MCF 10A (cell line): Measurements from ENCODE around the gene CD248. TPM values are rescaled to one million over a fixed set of nuclear protein-coding genes. Genes with fewer than 3 reads are reported as not detected.
A peak's percentile ranks its signal among the peaks of the same experiment; 100 is the strongest.

ENCODE experiments used
- BruUV-seq: library from RNA; stranded (reverse); fragments of 400-500 nt; replicated peaks from 2 replicates; lab custom pipeline; 2021; lab: Mats Ljungman, UMichigan
- CTCF ChIA-PET: fragments of 300-600 bp; sonication (Branson Sonifier 250); formaldehyde crosslinking; extraction: SDS; loops from one replicate; lab custom pipeline; 2021; ENCODE audit warnings: antibody characterized with exemption, inconsistent platforms; lab: Yijun Ruan, JAX
- POLR2A ChIA-PET: fragments of 300-600, 350-650 bp; sonication (Branson Sonifier 250); formaldehyde crosslinking; extraction: SDS; loops from one replicate; lab custom pipeline; 2020; ENCODE audit warnings: antibody characterized with exemption, inconsistent platforms; lab: Yijun Ruan, JAX
- DNase-seq: peaks from one replicate; pipeline ENCODE4 v3.0.0-alpha.2; 2018; ENCODE audit not compliant: unreplicated experiment
- H3K27ac Mint-ChIP-seq: one replicate; pipeline ENCODE4 v1.8.0; 2022; ENCODE audit warnings: mild to moderate bottlenecking, low read depth, mixed read lengths; ENCODE audit not compliant: unreplicated experiment
- H3K27me3 Mint-ChIP-seq: one replicate; pipeline ENCODE4 v1.8.0; 2022; ENCODE audit warnings: mixed read lengths; ENCODE audit not compliant: insufficient read depth, unreplicated experiment
- H3K36me3 Mint-ChIP-seq: one replicate; pipeline ENCODE4 v1.8.0; 2022; ENCODE audit warnings: mild to moderate bottlenecking, moderate library complexity, mixed read lengths; ENCODE audit not compliant: insufficient read depth, unreplicated experiment
- H3K4me1 Mint-ChIP-seq: one replicate; pipeline ENCODE4 v1.8.0; 2022; ENCODE audit warnings: mixed read lengths; ENCODE audit not compliant: insufficient read depth, unreplicated experiment
- H3K4me3 Mint-ChIP-seq: one replicate; pipeline ENCODE4 v1.8.0; 2022; ENCODE audit warnings: mild to moderate bottlenecking, moderate library complexity, mixed read lengths; ENCODE audit not compliant: unreplicated experiment
- H3K9me3 Mint-ChIP-seq: one replicate; pipeline ENCODE4 v1.8.0; 2022; ENCODE audit warnings: mixed read lengths; ENCODE audit not compliant: unreplicated experiment
- intact Hi-C: fragments of 100-400 bp; cut with micrococcal nuclease; formaldehyde crosslinking; loops from 2 replicates; pipeline ENCODE4 v1.14.1; 2022
- total RNA-seq: library from RNA; stranded (reverse); gene quantifications from 2 replicates; pipeline ENCODE4 v1.2.3, GENCODE V29; 2022
- TF ChIP-seq, protein P1 (sequence below): fragments of 200-600 bp; IDR thresholded peaks from one replicate; pipeline ENCODE4 v1.8.0; 2022; ENCODE audit warnings: antibody characterized with exemption, mild to moderate bottlenecking; ENCODE audit not compliant: unreplicated experiment

The CD248 gene
- total RNA-seq, 1 experiment from 2014 or later, result not detected

DNA sequence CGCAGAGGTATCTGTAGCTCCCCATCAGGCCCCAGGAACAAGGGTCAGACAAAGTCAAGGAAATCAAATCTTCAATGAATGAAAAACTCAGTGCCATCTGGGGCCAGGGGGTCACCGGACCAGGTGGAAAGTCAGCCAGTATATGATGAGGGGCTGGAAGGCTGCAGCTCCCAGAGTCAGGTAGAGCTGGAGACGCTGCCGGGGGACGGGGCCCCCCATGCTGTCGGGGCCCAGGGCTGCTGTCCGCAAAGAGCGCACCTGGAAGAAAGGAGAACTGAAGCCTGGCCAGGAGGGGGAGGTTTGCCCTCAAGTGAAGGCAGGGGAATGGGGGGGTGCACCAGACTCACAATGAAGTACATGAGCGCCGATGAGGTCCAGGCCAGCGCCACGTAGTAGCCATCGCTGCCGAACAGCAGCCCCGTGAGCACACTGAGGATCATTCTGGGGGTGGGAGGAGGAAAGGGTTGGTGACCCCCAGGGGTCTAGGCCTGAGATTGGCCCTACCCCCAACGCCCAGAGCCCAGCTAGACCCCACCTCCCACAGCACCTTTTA, 32.2 kb downstream of the CD248 start:
- DNase-seq, result no peak
- POLR2A ChIA-PET, result interaction anchor here (0.7 kb wide), 1 partner anchor 55 kb away, joined by 3 read pairs; no protein-coding TSS in a partner anchor
- TF ChIP-seq, protein P1, sequence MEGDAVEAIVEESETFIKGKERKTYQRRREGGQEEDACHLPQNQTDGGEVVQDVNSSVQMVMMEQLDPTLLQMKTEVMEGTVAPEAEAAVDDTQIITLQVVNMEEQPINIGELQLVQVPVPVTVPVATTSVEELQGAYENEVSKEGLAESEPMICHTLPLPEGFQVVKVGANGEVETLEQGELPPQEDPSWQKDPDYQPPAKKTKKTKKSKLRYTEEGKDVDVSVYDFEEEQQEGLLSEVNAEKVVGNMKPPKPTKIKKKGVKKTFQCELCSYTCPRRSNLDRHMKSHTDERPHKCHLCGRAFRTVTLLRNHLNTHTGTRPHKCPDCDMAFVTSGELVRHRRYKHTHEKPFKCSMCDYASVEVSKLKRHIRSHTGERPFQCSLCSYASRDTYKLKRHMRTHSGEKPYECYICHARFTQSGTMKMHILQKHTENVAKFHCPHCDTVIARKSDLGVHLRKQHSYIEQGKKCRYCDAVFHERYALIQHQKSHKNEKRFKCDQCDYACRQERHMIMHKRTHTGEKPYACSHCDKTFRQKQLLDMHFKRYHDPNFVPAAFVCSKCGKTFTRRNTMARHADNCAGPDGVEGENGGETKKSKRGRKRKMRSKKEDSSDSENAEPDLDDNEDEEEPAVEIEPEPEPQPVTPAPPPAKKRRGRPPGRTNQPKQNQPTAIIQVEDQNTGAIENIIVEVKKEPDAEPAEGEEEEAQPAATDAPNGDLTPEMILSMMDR, result no peak
- intact Hi-C loops, result no loop called here
- CTCF ChIA-PET, result interaction anchor here (0.7 to 0.8 kb wide), 4 partner anchors 14 to 105 kb away, joined by 3 to 4 read pairs (median 4); partner anchors contain the start of gene SLC29A2
- H3K27ac Mint-ChIP-seq, result no peak overlapping the region
- H3K4me1 Mint-ChIP-seq, result no peaks in the 10 kb centered on the region
- peaks cover 4% of the 10 kb centered on the region for H3K27me3 Mint-ChIP-seq
- peaks cover 12% of the 10 kb centered on the region for H3K36me3 Mint-ChIP-seq
- H3K4me3 Mint-ChIP-seq, result no peak overlapping the region
- BruUV-seq, result no TSS peak
- H3K9me3 Mint-ChIP-seq, result no peaks in the 10 kb centered on the region

GRCh38 chr11:66283461-66284105, 33.3 kb downstream of the CD248 start:
- Mint-ChIP-seq H3K27me3 (peaks cover 10% of the 10 kb centered on the region), H3K27ac (no peak overlapping the region), H3K36me3 (peaks cover 6% of the 10 kb centered on the region), H3K4me1 (no peaks in the 10 kb centered on the region), H3K4me3 (no peak overlapping the region), H3K9me3 (no peaks in the 10 kb centered on the region)
- POLR2A ChIA-PET, result interaction anchor here (0.9 to 1.4 kb wide), 2 partner anchors 16 to 26 kb away, joined by 3 to 7 read pairs; partner anchors contain the start of gene RAB1B
- TF ChIP-seq, protein P1, result no peak
- CTCF ChIA-PET, result interaction anchor here (0.7 to 3.3 kb wide), 5 partner anchors 15 to 88 kb away, joined by 3 to 24 read pairs (median 4); partner anchors contain the start of genes RAB1B, RIN1 and SLC29A2
- DNase-seq, result no peak
- intact Hi-C loops, result no loop called here
- no TSS peak for BruUV-seq

DNA sequence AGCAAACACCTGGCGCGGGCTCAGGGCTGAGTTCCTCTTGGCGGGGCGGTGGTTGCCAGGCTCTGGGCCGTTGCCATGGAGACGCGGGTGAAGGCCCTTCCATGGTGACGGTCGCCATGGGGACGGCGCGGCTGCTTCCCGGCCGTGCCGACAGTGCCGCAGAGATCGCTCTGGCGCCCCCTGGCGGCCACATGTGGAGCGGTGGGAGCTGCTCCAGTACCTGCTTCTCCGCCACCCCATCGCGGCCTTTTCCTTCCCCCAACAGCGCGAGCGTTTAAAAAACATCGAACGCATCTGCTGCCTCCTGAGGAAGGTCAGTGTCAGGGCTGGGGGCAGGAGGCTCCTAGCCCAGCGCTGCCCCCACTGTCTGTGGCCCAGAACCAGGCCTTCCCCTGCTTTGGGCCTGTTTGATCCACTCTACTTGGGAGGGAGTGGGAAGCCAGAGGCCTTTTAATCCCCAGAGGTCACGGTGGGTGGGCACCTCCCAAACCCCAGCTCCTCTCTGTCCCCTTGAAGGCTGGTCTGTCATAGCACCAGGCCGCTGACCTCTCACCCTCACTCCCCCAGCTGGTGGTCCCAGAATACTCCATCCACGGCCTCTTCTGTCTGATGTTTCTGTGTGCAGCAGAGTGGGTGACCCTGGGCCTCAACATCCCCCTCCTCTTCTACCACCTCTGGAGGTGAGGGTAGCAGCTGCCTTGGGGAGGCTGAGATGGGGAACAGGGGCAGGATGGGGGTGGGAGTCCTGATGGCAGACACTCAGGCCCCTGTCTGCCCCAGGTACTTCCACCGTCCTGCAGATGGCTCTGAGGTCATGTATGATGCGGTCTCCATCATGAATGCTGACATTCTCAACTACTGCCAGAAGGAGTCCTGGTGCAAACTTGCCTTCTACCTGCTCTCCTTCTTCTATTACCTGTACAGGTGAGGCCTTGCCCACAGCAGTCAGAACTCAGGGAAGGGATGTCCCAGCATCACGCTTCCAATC, 34.1 kb downstream of the CD248 start:
- Mint-ChIP-seq H3K4me3 (no peak overlapping the region), H3K4me1 (no peaks in the 10 kb centered on the region), H3K27me3 (peaks cover 10% of the 10 kb centered on the region), H3K36me3 (peaks cover 6% of the 10 kb centered on the region), H3K9me3 (no peaks in the 10 kb centered on the region), H3K27ac (no peak overlapping the region)
- no TSS peak for BruUV-seq
- ChIA-PET POLR2A (interaction anchor here (0.9 to 1.5 kb wide), 8 partner anchors 13 to 62 kb away, joined by 3 to 7 read pairs (median 3); partner anchors contain the start of genes BRMS1 and RAB1B), CTCF (interaction anchor here (0.6 to 3.3 kb wide), 12 partner anchors 9 to 547 kb away, joined by 3 to 24 read pairs (median 4); partner anchors contain the start of genes RAB1B and RIN1)
- intact Hi-C loops, result loop anchor here (1.0 kb wide), 1 partner anchor 60 kb away; no protein-coding TSS in a partner anchor
- DNase-seq, result peak; percentile 89
- TF ChIP-seq, protein P1, result peak; percentile 94
